WTC11 (cell line): ENCODE measurements around the gene ETV6. TPM values are rescaled to one million over a fixed set of nuclear protein-coding genes. Genes with fewer than 3 reads are reported as not detected.

Experiments
- ATAC-seq: fragments of 200-7000 bp; cut with Tn5 transposase; 2 replicates; pipeline ENCODE4 v1.10.0; 2021; ENCODE audit warnings: mild to moderate bottlenecking, moderate library complexity
- CTCF ChIA-PET: fragments of 300-600 bp; sonication (Branson Sonifier 250); formaldehyde crosslinking; loops from one replicate; lab custom pipeline; 2021; ENCODE audit warnings: antibody characterized with exemption; lab: Charles Lee
- POLR2A ChIA-PET: fragments of 350-600 bp; sonication (Branson Sonifier 250); formaldehyde crosslinking; loops from one replicate; lab custom pipeline; 2021; ENCODE audit warnings: antibody characterized with exemption; lab: Charles Lee
- DNase-seq: peaks from one replicate; pipeline ENCODE4 v3.0.0; 2021; ENCODE audit warnings: low spot score
- H3K27ac Mint-ChIP-seq: 2 replicates; pipeline ENCODE4 v1.8.0; 2021; ENCODE audit warnings: mixed read lengths
- H3K27me3 Mint-ChIP-seq: 2 replicates; pipeline ENCODE4 v1.8.0; 2021; ENCODE audit warnings: low read depth, mild to moderate bottlenecking, moderate library complexity, mixed read lengths
- H3K36me3 Mint-ChIP-seq: 2 replicates; pipeline ENCODE4 v1.8.0; 2021; ENCODE audit warnings: mixed read lengths
- H3K4me1 Mint-ChIP-seq: 2 replicates; pipeline ENCODE4 v1.8.0; 2022; ENCODE audit warnings: mixed read lengths
- H3K4me3 Mint-ChIP-seq: 2 replicates; pipeline ENCODE4 v1.8.0; 2021; ENCODE audit warnings: mild to moderate bottlenecking, moderate library complexity, mixed read lengths
- H3K9me3 Mint-ChIP-seq: 2 replicates; pipeline ENCODE4 v1.8.0; 2021; ENCODE audit warnings: mixed read lengths
- CREB1 ChIP-seq: sonication (generic); formaldehyde crosslinking; IDR thresholded peaks from 2 replicates; pipeline ENCODE4 v1.8.0; 2023; ENCODE audit warnings: mild to moderate bottlenecking, missing genetic modification reagents
- EMX1 ChIP-seq: fragments of 250-450 bp; sonication (Bioruptor Pico); IDR thresholded peaks from 2 replicates; pipeline ENCODE4 v1.8.0; 2021; ENCODE audit warnings: mild to moderate bottlenecking
- FOXP1 ChIP-seq: sonication (generic); formaldehyde crosslinking; IDR thresholded peaks from 2 replicates; pipeline ENCODE4 v1.8.0; 2022; ENCODE audit warnings: missing genetic modification reagents, mild to moderate bottlenecking, moderate library complexity, borderline replicate concordance
- GTF2I ChIP-seq: fragments of 250-450 bp; sonication (Bioruptor Pico); conservative IDR thresholded peaks from 2 replicates; pipeline ENCODE4 v1.4.0; 2021; ENCODE audit warnings: mild to moderate bottlenecking
- JUN ChIP-seq: sonication (generic); formaldehyde crosslinking; IDR thresholded peaks from 2 replicates; pipeline ENCODE4 v1.8.0; 2023; ENCODE audit warnings: mild to moderate bottlenecking, missing genetic modification reagents
- NFE2L1 ChIP-seq: sonication (generic); formaldehyde crosslinking; IDR thresholded peaks from 2 replicates; pipeline ENCODE4 v1.8.1; 2023; ENCODE audit warnings: missing genetic modification reagents
- ZNF423 ChIP-seq: fragments of 250-450 bp; sonication (Bioruptor Pico); IDR thresholded peaks from 2 replicates; pipeline ENCODE4 v2.1.2; 2022; ENCODE audit warnings: mild to moderate bottlenecking, moderate library complexity
- total RNA-seq: library from RNA; stranded (reverse); gene quantifications from 3 replicates; pipeline ENCODE4 v1.2.3, GENCODE V29; 2021
- TF ChIP-seq, protein P1 (sequence below): fragments of 200-600 bp; IDR thresholded peaks from 2 replicates; pipeline ENCODE4 v1.8.0; 2022; ENCODE audit warnings: antibody characterized with exemption
- TF ChIP-seq, protein P2 (sequence below): sonication (generic); formaldehyde crosslinking; IDR thresholded peaks from 2 replicates; pipeline ENCODE4 v1.8.1; 2022; ENCODE audit warnings: low read depth, missing genetic modification reagents, borderline replicate concordance
- TF ChIP-seq, protein P3 (sequence below): sonication (generic); formaldehyde crosslinking; IDR thresholded peaks from 2 replicates; pipeline ENCODE4 v1.8.1; 2023; ENCODE audit warnings: mild to moderate bottlenecking, missing genetic modification reagents
- TF ChIP-seq, protein P4 (sequence below): sonication (generic); formaldehyde crosslinking; IDR thresholded peaks from 2 replicates; pipeline ENCODE4 v1.8.1; 2023; ENCODE audit warnings: mild to moderate bottlenecking, missing genetic modification reagents, borderline replicate concordance
- TF ChIP-seq, protein P5 (sequence below): sonication (generic); formaldehyde crosslinking; IDR thresholded peaks from 2 replicates; pipeline ENCODE4 v1.8.1; 2022; ENCODE audit warnings: mild to moderate bottlenecking, missing genetic modification reagents, moderate library complexity, borderline replicate concordance
- TF ChIP-seq, protein P6 (sequence below): sonication (generic); formaldehyde crosslinking; IDR thresholded peaks from 2 replicates; pipeline ENCODE4 v1.8.1; 2022; ENCODE audit warnings: low read depth, mild to moderate bottlenecking, moderate library complexity, missing genetic modification reagents, borderline replicate concordance
- TF ChIP-seq, protein P7 (sequence below): sonication (generic); formaldehyde crosslinking; IDR thresholded peaks from 2 replicates; pipeline ENCODE4 v1.8.1; 2023; ENCODE audit warnings: mild to moderate bottlenecking, moderate library complexity, missing genetic modification reagents
- TF ChIP-seq, protein P8 (sequence below): fragments of 250-450 bp; sonication (Bioruptor Pico); IDR thresholded peaks from 2 replicates; pipeline ENCODE4 v2.1.2; 2022; ENCODE audit warnings: mild to moderate bottlenecking, moderate library complexity

ETV6 gene
- total RNA-seq, 1 experiment from 2014 or later, result 23.5 TPM

DNA sequence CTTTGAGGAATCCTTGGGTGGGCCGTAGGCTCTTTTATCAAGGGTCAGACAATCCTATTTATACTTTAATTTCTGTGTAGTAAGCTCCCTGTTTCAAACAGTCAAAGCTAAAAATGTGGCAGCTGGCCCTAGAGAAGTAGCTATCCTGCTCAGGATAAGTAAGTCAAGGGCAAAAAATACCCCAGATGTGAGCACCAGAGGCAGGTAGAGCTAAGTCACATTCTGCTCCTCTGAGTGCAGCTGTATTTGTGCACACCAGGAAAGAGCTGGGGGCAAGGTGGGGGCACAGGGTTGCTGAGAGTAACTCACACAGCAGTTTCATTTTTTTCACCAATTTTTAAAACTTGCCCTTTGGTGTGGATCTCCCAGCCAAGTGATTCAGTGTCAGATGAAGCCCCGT lies 5.3 kb downstream of the ETV6 start (continued):
- TF ChIP-seq, protein P1, sequence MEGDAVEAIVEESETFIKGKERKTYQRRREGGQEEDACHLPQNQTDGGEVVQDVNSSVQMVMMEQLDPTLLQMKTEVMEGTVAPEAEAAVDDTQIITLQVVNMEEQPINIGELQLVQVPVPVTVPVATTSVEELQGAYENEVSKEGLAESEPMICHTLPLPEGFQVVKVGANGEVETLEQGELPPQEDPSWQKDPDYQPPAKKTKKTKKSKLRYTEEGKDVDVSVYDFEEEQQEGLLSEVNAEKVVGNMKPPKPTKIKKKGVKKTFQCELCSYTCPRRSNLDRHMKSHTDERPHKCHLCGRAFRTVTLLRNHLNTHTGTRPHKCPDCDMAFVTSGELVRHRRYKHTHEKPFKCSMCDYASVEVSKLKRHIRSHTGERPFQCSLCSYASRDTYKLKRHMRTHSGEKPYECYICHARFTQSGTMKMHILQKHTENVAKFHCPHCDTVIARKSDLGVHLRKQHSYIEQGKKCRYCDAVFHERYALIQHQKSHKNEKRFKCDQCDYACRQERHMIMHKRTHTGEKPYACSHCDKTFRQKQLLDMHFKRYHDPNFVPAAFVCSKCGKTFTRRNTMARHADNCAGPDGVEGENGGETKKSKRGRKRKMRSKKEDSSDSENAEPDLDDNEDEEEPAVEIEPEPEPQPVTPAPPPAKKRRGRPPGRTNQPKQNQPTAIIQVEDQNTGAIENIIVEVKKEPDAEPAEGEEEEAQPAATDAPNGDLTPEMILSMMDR, result no peak
- TF ChIP-seq, protein P2, sequence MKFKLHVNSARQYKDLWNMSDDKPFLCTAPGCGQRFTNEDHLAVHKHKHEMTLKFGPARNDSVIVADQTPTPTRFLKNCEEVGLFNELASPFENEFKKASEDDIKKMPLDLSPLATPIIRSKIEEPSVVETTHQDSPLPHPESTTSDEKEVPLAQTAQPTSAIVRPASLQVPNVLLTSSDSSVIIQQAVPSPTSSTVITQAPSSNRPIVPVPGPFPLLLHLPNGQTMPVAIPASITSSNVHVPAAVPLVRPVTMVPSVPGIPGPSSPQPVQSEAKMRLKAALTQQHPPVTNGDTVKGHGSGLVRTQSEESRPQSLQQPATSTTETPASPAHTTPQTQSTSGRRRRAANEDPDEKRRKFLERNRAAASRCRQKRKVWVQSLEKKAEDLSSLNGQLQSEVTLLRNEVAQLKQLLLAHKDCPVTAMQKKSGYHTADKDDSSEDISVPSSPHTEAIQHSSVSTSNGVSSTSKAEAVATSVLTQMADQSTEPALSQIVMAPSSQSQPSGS (CRISPR knock-in tag), result no peak
- TF ChIP-seq, all 79 proteins: peak for 0

DNA sequence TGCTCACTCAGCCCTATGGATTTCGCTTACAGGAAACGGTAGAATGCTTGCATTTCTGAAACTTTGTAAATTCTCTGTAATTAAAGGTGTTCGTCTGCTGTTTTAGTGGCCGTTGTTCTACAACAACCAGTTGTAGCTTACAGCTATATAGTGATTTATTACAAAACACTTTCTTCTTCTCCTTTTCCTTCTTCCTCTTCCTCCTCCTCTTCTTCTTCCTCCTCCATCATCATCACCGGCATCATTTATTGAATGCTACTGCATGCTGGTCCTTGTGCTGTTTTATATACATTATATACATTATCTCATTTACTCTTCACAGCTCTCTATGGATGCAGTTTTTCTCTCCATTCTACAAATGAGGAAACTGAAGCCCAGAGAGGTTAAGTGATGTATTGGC lies 6.4 kb downstream of the ETV6 start:
- CTCF ChIA-PET, result no interaction called here
- DNase-seq, result no peak
- TF ChIP-seq EMX1 (CRISPR knock-in tag), result no peak
- no peak for TF ChIP-seq FOXP1 (CRISPR knock-in tag)
- TF ChIP-seq, protein P3, sequence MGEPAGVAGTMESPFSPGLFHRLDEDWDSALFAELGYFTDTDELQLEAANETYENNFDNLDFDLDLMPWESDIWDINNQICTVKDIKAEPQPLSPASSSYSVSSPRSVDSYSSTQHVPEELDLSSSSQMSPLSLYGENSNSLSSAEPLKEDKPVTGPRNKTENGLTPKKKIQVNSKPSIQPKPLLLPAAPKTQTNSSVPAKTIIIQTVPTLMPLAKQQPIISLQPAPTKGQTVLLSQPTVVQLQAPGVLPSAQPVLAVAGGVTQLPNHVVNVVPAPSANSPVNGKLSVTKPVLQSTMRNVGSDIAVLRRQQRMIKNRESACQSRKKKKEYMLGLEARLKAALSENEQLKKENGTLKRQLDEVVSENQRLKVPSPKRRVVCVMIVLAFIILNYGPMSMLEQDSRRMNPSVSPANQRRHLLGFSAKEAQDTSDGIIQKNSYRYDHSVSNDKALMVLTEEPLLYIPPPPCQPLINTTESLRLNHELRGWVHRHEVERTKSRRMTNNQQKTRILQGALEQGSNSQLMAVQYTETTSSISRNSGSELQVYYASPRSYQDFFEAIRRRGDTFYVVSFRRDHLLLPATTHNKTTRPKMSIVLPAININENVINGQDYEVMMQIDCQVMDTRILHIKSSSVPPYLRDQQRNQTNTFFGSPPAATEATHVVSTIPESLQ (CRISPR knock-in tag), result no peak
- TF ChIP-seq NFE2L1 (CRISPR knock-in tag), result no peak
- TF ChIP-seq, protein P4, sequence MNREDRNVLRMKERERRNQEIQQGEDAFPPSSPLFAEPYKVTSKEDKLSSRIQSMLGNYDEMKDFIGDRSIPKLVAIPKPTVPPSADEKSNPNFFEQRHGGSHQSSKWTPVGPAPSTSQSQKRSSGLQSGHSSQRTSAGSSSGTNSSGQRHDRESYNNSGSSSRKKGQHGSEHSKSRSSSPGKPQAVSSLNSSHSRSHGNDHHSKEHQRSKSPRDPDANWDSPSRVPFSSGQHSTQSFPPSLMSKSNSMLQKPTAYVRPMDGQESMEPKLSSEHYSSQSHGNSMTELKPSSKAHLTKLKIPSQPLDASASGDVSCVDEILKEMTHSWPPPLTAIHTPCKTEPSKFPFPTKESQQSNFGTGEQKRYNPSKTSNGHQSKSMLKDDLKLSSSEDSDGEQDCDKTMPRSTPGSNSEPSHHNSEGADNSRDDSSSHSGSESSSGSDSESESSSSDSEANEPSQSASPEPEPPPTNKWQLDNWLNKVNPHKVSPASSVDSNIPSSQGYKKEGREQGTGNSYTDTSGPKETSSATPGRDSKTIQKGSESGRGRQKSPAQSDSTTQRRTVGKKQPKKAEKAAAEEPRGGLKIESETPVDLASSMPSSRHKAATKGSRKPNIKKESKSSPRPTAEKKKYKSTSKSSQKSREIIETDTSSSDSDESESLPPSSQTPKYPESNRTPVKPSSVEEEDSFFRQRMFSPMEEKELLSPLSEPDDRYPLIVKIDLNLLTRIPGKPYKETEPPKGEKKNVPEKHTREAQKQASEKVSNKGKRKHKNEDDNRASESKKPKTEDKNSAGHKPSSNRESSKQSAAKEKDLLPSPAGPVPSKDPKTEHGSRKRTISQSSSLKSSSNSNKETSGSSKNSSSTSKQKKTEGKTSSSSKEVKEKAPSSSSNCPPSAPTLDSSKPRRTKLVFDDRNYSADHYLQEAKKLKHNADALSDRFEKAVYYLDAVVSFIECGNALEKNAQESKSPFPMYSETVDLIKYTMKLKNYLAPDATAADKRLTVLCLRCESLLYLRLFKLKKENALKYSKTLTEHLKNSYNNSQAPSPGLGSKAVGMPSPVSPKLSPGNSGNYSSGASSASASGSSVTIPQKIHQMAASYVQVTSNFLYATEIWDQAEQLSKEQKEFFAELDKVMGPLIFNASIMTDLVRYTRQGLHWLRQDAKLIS (CRISPR knock-in tag), result no peak
- TF ChIP-seq ZNF423 (CRISPR knock-in tag), result no peak
- TF ChIP-seq, protein P1, result no peak
- no peak for ATAC-seq
- Mint-ChIP-seq H3K9me3 (no peaks in the 10 kb centered on the region), H3K36me3 (no peaks in the 10 kb centered on the region), H3K4me3 (no peak overlapping the region), H3K27ac (no peak overlapping the region), H3K27me3 (no peaks in the 10 kb centered on the region), H3K4me1 (peaks cover 67% of the 10 kb centered on the region)
- POLR2A ChIA-PET, result no interaction called here

DNA sequence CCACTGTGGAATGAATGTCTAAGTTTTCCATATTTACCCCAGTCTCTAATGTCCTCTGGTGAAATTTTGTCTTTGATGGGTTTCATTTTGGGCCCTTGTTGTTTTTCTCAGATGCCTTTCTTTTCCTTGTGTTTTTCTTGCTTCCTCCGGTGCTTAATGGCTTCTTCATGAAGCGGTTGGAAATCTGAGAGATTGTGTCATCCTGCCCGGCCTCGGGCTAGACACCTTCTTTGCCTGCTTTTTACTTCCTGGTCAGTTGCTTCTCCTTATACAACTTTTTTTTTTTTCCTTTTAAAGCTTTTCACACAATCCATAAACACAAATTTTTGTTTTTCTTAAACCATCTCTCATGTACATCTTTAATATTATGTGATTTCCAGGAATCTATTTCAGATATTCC lies 7.1 kb downstream of the ETV6 start:
- DNase-seq, result no peak
- Mint-ChIP-seq H3K36me3 (no peaks in the 10 kb centered on the region), H3K4me1 (peaks cover 66% of the 10 kb centered on the region), H3K9me3 (no peaks in the 10 kb centered on the region), H3K27me3 (no peaks in the 10 kb centered on the region), H3K27ac (0 out of 2 replicates have a peak overlapping the region, but pooled peaks have one; percentile 3), H3K4me3 (no peak overlapping the region)
- ATAC-seq, result no peak
- POLR2A ChIA-PET, result no interaction called here
- CTCF ChIA-PET, result no interaction called here
- TF ChIP-seq, protein P5, sequence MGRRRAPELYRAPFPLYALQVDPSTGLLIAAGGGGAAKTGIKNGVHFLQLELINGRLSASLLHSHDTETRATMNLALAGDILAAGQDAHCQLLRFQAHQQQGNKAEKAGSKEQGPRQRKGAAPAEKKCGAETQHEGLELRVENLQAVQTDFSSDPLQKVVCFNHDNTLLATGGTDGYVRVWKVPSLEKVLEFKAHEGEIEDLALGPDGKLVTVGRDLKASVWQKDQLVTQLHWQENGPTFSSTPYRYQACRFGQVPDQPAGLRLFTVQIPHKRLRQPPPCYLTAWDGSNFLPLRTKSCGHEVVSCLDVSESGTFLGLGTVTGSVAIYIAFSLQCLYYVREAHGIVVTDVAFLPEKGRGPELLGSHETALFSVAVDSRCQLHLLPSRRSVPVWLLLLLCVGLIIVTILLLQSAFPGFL, result no peak
- TF ChIP-seq CREB1 (CRISPR knock-in tag) (no peak), GTF2I (CRISPR knock-in tag) (no peak), JUN (no peak)
- TF ChIP-seq, protein P6, sequence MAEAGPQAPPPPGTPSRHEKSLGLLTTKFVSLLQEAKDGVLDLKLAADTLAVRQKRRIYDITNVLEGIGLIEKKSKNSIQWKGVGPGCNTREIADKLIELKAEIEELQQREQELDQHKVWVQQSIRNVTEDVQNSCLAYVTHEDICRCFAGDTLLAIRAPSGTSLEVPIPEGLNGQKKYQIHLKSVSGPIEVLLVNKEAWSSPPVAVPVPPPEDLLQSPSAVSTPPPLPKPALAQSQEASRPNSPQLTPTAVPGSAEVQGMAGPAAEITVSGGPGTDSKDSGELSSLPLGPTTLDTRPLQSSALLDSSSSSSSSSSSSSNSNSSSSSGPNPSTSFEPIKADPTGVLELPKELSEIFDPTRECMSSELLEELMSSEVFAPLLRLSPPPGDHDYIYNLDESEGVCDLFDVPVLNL, result no peak
- TF ChIP-seq, protein P7, sequence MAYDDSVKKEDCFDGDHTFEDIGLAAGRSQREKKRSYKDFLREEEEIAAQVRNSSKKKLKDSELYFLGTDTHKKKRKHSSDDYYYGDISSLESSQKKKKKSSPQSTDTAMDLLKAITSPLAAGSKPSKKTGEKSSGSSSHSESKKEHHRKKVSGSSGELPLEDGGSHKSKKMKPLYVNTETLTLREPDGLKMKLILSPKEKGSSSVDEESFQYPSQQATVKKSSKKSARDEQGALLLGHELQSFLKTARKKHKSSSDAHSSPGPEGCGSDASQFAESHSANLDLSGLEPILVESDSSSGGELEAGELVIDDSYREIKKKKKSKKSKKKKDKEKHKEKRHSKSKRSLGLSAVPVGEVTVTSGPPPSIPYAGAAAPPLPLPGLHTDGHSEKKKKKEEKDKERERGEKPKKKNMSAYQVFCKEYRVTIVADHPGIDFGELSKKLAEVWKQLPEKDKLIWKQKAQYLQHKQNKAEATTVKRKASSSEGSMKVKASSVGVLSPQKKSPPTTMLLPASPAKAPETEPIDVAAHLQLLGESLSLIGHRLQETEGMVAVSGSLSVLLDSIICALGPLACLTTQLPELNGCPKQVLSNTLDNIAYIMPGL (CRISPR knock-in tag), result no peak
- TF ChIP-seq, protein P8, sequence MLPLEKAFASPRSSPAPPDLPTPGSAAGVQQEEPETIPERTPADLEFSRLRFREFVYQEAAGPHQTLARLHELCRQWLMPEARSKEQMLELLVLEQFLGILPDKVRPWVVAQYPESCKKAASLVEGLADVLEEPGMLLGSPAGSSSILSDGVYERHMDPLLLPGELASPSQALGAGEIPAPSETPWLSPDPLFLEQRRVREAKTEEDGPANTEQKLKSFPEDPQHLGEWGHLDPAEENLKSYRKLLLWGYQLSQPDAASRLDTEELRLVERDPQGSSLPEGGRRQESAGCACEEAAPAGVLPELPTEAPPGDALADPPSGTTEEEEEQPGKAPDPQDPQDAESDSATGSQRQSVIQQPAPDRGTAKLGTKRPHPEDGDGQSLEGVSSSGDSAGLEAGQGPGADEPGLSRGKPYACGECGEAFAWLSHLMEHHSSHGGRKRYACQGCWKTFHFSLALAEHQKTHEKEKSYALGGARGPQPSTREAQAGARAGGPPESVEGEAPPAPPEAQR, result no peak
